GM13977 (cell line): ENCODE results near the gene SPEG.

Experiments used
- DNase-seq: peaks from one replicate; pipeline ENCODE4 v3.0.0; 2012; ENCODE audit warnings: low spot score
- in situ Hi-C: fragments of 300-500 bp; cut with MboI; formaldehyde crosslinking; loops from one replicate; pipeline ENCODE4 v1.12.0; 2022; ENCODE audit warnings: low sequenced_read_pairs, low pct_unique_long_range_greater_than_20kb, mixed read lengths, inconsistent platforms; ENCODE audit not compliant: unreplicated experiment
- TF ChIP-seq, protein P1 (sequence below): IDR thresholded peaks from 2 replicates; pipeline ENCODE4 v1.5.1; 2012; ENCODE audit warnings: mild to moderate bottlenecking, control low read depth; ENCODE audit not compliant: insufficient read depth; ENCODE audit errors: extremely low read depth, missing control alignments

Gene SPEG

DNA sequence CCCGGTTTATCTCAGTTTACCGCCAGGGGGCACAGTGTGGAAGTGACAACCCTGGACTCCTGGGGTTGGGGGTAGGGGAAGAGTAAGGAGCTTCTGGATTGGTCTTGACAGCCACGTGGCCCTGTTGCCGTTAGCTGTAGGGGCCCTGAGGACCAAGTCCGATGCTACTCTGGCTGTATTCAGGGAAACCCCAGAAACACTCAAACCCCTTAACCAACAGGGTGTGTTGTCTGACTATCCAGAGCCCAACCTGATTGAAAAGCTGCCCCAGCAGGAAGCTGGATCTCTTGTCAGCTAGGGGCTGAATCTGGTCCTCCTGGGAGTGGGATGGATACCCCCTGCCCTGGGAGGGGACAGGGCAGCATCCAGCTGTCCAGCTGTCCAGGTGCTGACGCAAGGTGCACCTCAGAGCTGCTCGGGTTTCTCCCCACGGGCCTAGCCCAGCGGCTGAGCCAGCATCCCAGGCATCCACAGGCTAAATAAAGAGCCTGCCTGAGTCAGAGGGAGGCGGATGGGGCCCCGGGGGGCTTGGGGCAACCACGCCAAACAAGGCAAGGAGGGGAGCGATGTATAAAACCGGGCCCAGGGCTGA, 61.0 kb downstream of the SPEG start:
- DNase-seq = peak; percentile 89
- TF ChIP-seq, protein P1, sequence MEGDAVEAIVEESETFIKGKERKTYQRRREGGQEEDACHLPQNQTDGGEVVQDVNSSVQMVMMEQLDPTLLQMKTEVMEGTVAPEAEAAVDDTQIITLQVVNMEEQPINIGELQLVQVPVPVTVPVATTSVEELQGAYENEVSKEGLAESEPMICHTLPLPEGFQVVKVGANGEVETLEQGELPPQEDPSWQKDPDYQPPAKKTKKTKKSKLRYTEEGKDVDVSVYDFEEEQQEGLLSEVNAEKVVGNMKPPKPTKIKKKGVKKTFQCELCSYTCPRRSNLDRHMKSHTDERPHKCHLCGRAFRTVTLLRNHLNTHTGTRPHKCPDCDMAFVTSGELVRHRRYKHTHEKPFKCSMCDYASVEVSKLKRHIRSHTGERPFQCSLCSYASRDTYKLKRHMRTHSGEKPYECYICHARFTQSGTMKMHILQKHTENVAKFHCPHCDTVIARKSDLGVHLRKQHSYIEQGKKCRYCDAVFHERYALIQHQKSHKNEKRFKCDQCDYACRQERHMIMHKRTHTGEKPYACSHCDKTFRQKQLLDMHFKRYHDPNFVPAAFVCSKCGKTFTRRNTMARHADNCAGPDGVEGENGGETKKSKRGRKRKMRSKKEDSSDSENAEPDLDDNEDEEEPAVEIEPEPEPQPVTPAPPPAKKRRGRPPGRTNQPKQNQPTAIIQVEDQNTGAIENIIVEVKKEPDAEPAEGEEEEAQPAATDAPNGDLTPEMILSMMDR = peak; percentile 44
- in situ Hi-C loops = no loop called here

- in situ Hi-C loops = no loop called here
- DNase-seq = no peak
- TF ChIP-seq, protein P1 = no peak
Measured at GRCh38 chr2:219496247-219496824, 61.7 kb downstream of the SPEG start.

DNA sequence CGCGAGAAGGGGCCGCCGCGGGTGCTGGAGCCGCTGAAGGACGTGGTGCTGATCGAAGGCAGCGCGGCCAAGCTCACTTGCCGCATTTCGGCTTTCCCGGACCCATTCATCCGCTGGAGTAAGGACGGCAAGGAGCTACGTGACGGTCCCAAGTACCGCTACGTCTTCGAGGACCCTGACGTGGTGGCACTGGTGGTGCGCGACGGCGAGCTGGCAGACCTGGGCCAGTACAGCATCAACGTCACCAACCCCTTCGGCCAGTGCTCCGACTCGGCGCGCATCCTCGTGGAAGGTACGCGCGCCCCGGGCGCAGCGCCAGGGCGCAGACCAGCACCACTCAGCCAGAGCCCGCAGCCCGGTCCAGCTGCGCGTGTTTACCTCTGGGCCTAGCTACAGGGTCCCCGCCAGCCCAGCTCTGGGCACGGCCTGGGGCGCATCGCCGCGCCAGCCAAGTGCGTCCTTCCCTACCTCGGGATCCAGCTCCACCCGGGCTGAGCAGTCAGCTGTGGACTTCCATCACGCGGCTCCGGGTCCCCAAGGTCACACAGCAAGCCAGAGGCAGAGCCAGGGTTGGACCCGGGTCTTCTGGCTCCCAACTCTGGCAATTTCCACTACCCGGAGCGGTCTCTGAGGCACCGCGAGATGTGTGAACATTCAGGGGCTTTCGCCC, 62.3 kb downstream of the SPEG start:
- TF ChIP-seq, protein P1 = no peak
- in situ Hi-C loops = no loop called here
- no peak for DNase-seq

GRCh38 chr2:219497495-219498279, 63.0 kb downstream of the SPEG start:
- peak; percentile 80 for DNase-seq
- in situ Hi-C loops = no loop called here
- TF ChIP-seq, protein P1 = no peak

GRCh38 chr2:219498280-219499057, 63.8 kb downstream of the SPEG start, which contains the start of gene GMPPA:
TSS of gene GMPPA (plus strand) at chr2:219498891. CDS start at chr2:219499976, 1,085 bp downstream.
- peak; percentile 99 for DNase-seq
- TF ChIP-seq, protein P1 = no peak
- in situ Hi-C loops = no loop called here

DNA sequence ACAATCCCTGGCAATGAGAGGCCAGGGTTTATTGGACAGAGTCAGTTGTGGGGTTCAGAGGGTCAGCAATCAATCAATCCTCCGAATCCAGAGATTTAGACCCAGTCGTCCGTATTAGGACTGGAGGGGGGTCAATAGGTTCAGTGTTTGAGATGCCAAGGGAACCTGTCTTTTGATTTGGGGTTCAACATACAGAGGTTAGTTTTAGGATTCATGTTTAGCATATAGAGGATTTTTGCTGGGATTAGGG, 64.3 kb downstream of the SPEG start:
- TF ChIP-seq, protein P1 = no peak
- no peak for DNase-seq
- in situ Hi-C loops = no loop called here
